GM06990 (cell line): ENCODE results near the gene ALK.

Experiments used
- DNase-seq: peaks from one replicate; pipeline ENCODE4 v3.0.0-alpha.2; 2011; ENCODE audit not compliant: insufficient read length; ENCODE audit errors: extremely low read depth
- H3K27me3 ChIP-seq: replicated peaks from 2 replicates; pipeline ENCODE4 v1.6.0; 2011; ENCODE audit warnings: low read length; ENCODE audit not compliant: control insufficient read depth, insufficient read depth
- H3K36me3 ChIP-seq: 2 replicates; pipeline ENCODE4 v1.5.1; 2011; ENCODE audit warnings: low read length; ENCODE audit not compliant: control insufficient read depth, insufficient read depth
- H3K4me3 ChIP-seq: replicated peaks from 2 replicates; pipeline ENCODE4 v1.5.1; 2011; ENCODE audit warnings: low read depth, mild to moderate bottlenecking, control low read depth, low read length
- CTCF ChIP-seq: IDR thresholded peaks from 2 replicates; pipeline ENCODE4 v1.5.1; 2011; ENCODE audit warnings: low read length, control low read depth, mild to moderate bottlenecking, inconsistent platforms; ENCODE audit not compliant: insufficient read depth, poor library complexity, severe bottlenecking

The ALK gene

GRCh38 chr2:29589440-29590103, 331.8 kb downstream of the ALK start:
- no peaks in the 10 kb centered on the region for H3K27me3 ChIP-seq
- DNase-seq, result no peak
- no peaks in the 10 kb centered on the region for H3K36me3 ChIP-seq
- TF ChIP-seq CTCF, result no peak
- no peak overlapping the region for H3K4me3 ChIP-seq

- Histone ChIP-seq H3K36me3 (no peaks in the 10 kb centered on the region), H3K4me3 (no peak overlapping the region), H3K27me3 (no peaks in the 10 kb centered on the region)
- DNase-seq, result no peak
- no peak for TF ChIP-seq CTCF
Observed at GRCh38 chr2:29587402-29588190, 333.8 kb downstream of the ALK start.

- no peak for TF ChIP-seq CTCF
- Histone ChIP-seq H3K27me3 (no peaks in the 10 kb centered on the region), H3K36me3 (no peaks in the 10 kb centered on the region), H3K4me3 (no peak overlapping the region)
- no peak for DNase-seq
Observed at GRCh38 chr2:29586919-29587318, 334.5 kb downstream of the ALK start.

- DNase-seq, result no peak
- Histone ChIP-seq H3K36me3 (no peaks in the 10 kb centered on the region), H3K27me3 (no peaks in the 10 kb centered on the region), H3K4me3 (no peak overlapping the region)
- no peak for TF ChIP-seq CTCF
Observed at GRCh38 chr2:29583548-29584156, 337.7 kb downstream of the ALK start.

- Histone ChIP-seq H3K27me3 (no peaks in the 10 kb centered on the region; the same call in 1 of the 2 replicates), H3K4me3 (no peak overlapping the region), H3K36me3 (no peaks in the 10 kb centered on the region)
- DNase-seq, result peak; percentile 21
- no peak for TF ChIP-seq CTCF
Observed at GRCh38 chr2:29583104-29583503, 338.3 kb downstream of the ALK start.
